ENCODE measurements around the gene DNAJC2.
"Not testable (repeated sequence)": the region's sequence is repeated elsewhere in the genome, so short reads cannot be mapped to it uniquely, and the experiment has no call there.

Gene DNAJC2

DNA sequence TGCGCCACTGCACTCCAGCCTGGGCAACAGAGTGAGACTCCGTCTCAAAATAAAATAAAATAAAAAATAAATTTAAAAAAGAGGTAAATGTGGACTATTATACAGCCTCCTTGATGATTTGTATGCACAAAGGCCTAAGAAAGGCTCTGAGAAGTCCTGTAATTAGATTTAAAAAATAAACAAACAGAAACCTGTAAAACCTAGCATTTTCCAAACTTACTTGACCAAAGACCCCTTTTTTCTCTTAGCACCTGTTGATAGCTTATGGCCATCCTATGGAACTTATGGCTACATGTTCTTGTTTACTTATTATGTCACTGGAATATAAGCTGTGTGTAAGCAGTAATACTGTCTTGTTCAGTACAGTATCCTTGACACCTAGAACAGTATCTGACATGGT lies 5.7 kb downstream of the DNAJC2 start:
- DNase-seq, result no peak

DNA sequence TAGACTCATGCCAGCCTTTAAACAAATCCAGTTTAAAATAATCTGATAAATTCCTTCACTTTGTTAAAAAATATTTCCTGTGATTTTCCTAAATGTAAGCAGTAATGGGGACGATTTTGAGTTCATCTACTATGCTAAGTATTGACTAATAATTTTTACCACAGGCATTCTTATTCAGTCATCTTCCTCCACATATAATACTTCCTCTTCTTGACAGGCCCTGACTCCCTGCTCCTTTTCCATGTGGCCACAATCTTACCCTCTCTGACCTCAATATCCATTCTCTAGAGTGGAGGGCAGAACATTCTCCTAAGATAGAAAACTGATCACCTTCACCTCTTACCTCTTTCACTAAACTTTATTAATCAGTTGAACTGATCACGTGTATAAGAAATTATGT lies 7.8 kb downstream of the DNAJC2 start:
- DNase-seq, result no peak

DNA sequence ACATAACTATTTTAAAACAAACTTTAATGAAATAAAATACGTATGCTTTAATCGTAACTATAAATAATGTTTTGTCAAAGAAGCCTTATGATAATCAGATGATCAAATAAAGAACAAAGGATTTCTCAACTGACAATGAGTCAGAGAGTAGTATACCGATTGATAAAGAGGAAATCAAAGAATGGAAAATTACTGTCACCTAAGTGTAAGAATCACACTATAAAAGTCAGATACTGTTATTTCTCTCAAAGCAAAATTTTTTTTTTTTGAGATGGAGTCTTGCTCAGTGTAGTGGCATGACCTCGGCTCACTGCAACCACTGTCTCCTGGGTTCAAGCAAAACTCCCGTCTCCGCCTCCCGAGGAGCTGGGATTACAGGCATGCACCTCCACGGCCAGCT lies 18.8 kb downstream of the DNAJC2 start:
- no peak for DNase-seq

DNA sequence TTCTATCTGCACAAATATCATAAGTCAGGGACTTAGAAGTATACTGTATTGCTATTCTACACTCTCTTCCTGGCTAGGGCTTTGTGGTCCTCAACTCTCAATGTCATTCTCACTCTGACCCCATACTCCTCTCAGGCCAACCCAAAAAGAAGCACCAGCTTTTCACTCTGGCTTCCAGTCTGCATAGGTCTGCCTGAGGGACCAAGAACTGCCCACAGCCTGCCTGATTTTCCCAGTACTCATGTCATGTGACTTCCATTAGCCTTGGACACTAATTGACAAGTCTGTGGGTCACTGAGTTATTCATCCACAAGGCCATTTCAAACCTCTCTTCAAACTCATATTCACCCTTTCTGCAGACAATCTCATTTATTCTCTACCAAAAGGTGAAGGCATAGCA lies 27.6 kb downstream of the DNAJC2 start:
- DNase-seq, result no peak

DNA sequence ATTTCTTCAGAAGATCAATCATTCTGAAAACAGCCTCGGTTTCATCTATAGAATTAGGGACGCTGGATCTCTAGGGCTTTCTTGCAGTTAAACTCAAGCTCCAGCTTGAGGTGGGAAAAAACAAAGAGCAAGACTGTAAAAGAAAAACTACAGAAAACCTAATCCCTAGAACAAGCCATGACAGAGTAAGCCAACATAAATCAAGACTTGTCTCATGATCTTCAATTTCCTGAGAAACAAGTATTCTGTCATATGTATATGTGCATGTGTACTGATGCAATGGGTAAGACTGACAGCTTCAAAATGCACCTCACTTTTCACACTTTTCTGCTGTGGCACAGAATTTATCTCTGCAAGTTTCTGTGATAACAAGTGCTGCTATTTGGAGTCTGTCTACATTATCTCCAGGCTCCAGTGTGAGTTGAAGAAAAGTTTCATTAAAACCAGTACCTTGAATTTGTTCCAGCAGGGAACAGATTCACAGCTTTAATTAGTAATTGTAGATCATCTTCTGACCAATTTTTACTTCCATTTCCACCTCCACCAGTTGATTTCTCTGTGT lies 28.1 kb downstream of the DNAJC2 start:
- DNase-seq, result no peak

DNA sequence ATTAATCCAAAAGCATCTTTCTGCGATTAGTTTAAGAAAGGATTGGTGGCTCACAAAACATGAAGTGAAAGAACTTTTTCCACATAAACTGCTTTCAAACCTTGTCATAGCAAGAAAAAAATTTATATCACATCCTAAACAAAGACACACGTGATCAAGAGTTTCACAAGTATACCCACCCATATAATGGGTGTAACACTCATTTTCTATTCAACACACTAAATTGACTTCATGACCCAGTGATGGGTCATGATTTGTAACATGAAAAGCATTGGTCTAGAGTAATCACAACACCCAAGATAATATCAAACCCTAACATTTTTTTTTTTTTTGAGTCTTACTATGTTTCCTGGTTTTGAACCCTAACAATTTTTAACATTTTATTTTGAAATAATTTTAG lies 29.7 kb downstream of the DNAJC2 start:
- no peak for DNase-seq

DNA sequence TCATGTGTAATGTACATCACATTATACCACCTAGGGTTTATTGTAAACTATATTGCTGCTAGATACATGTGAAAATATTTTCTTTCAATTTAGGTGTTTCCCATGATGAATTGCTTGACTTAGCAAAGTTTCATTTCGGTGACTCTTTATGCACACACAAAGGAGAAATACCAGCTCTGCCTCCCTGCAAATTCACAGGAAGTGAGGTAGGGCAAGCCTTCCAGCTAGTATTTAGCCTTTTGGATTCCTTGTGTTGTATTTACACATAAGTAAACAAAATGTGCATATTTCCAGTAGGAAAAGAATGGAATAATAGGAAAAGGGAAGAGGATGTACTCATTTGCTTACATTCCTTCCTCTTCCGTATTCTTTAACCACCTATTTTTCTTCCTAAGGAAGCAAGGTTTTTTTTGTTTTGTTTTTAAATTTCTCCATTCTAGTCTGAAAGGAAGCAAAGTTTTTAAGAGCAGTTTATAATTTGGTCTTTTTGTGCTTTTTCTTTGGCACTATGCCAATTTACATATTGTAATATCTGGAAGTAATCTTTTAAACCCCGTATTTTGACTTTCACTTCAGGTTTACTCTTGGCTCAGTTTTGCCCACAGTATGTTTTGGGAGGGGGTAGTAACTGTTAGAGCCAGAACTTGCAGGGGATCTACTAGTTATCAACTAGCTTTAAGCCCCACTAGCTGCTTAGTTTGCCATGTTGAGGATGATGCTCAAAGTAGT lies 36.9 kb downstream of the DNAJC2 start:
- DNase-seq, result no peak

DNA sequence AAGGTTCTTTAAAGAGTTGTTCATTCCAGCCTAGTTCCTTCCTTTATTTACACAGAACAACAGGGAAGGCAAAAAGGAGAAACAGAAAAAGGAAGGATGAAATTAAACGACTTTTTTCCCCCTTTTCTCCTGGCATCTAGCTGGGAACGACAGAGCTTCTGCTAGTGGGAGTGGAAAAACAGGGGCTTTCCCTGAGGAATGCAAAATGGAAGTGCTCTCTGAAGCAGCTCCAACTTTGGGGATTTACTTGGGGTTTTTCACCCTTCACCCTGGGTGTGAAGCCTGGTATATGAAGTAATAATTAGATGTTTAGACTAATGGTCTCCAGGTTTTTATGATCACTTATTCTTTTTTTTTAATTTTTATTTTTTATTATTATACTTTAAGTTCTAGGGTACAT lies 43.1 kb downstream of the DNAJC2 start:
- no peak for DNase-seq

DNA sequence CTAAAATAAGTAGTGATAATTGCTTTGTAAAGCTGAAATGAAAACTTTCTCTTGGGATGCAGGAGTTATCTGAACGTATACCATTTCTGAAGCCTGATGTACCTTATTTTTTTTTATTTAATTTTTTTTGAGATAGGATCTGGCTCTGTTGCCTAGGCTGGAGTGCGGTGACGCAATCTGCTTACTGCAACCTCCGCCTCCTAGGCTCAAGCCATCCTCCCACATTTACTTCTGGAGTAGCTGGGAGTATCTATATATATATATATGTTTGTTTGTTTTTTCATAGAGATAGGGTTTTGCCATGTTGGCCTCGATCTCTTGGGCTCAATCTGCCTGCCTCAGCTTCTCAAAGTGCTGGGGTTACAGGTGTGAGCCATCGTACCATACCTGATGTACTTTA lies 44.9 kb downstream of the DNAJC2 start:
- DNase-seq, result no peak

DNA sequence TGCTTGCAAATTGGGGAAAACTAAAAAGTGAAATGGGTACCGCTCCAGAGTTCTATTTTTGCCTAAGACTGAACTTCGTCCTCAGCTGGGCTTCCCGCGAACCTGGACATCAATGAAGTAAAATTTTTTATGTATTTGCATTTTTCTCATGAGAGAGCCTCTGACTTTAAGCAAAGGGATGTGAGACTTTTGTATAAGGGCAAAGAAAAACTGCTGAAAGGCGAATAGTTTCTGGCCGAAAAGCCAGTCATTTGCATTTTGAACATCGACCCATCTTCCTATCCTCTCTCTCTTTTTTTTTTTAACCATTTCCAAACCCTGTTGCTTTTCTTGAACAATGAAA lies 46.8 kb downstream of the DNAJC2 start:
- no peak for DNase-seq

DNA sequence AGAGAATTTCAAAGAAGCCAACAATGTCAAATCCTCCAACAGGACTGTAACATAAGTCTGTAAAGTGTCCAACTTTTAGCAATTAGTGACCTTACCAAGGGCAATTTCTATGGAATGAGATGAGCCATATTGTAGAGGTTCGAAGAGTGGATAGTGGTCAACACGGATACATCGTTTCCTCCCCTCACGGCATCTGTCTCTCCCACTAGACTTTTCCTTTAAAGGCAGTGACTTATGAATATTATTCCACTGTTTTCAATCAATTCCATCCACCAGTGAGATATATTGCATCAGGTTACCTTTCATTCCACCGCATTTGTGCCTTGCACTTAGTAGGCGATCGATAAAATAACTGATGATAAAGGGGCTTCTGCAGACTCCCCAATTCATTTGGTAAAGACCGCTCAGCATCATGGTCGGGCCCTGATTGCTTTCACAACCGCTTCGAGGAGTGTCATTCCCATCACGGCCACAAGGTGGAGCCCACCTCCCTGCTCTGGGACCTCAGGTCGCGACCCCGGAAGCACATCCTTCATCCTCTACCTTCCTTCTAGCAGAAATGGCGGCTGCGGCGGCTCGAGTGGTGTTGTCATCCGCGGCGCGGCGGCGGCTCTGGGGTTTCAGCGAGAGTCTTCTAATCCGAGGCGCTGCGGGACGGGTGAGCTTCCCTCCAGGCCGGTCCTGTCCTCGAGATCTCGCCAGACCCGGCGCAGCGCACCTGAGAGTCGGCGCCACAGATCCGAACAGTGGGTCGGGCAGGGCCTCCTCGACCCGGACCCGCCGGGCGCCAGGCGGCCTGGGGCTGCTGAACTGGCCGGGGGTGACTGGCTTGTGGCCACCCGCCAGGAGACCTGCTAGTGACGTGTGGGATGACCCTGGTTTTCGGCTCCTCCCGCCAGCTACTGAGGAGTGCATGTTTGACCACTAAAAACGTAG lies 47.4 kb downstream of the DNAJC2 start, which contains the start of gene PMPCB:
Gene PMPCB (plus strand): TSS at position 535 of the 936 bp plus-strand sequence. CDS start 25 bp downstream, at position 560.
- peak; percentile 66 for DNase-seq

DNA sequence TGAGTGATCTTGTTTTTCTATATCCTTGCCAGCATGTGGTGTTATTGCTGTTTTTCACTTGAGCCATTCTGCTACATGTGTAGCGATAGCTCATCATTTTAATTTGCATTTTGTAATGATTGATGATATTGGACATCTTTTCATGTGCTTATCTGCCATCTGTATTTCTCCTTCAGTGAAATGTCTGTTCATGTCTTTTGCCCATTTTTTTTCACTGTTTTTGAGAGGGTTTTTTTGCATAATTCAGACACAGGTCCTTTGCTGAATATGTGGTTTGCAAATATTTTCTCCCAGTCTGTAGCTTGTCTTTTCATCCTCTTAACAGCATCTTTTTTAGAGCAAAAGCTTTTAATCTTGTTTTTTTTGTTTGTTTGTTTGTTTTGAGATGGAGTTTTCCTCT lies 51.0 kb downstream of the DNAJC2 start:
- no peak for DNase-seq

DNA sequence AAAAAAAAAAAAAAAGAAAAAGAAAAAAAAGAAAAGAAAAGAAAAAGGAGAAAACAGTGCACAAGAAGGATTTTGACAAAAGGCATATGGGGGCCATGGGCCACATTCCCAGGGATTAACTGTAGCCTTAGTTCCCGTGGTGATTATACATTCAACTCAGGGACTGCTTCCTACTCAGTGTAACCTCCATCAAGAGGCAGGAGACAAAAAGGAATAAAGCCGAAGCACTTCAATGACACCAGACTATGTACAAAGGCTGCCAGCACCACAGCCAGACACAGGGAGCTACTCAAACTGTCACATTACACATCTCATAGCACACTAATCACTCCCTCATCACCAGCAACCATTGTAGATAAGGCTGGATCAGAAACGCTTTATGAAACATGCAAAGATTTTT lies 52.4 kb downstream of the DNAJC2 start:
- no peak for DNase-seq

DNA sequence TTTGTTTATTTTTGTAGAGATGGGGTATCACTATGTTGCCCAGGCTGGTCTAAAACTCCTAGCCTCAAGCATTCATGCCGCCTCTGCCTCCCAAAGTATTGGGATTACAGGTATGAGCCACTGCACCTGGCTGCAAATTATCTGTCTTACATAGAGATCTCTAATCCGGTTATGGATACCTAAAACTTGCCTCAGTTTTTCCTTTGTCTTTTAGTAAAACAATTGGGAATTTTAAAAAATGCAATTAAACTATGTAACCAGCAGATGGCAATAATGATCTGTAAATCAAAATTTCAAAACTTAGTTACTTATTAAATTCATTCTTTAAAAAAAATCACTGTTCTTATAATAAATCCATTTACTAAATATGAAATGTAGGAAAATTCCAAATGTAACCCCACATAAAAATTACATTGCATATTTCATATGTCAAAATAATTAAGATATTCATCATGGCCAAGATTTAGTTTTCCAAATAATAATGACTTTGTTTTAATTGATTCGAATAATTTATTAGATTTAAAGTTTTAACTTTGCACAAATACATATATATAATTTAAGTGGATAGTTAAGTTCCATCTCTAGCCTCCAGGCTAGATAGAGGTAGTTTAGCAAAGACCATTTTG lies 61.7 kb downstream of the DNAJC2 start:
- DNase-seq, result not testable (repeated sequence)

DNA sequence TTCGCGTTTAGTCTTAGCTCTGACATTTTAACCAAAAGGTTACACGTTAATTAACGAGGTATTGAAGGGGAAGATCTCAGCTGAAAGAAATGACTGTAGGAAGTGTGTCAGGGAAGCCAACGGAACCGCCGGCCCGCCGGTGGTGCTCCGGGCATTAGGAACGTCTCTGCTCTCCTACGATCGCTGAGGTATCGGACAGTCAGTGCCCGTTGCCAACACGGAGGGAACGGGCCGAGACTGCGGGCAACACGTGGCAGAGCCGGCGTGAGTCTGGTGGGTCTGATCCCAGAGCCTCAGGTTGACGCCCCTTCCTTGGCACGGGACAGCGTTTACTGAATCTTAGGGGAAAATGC lies 63.8 kb downstream of the DNAJC2 start:
- DNase-seq, result not testable (repeated sequence)

DNA sequence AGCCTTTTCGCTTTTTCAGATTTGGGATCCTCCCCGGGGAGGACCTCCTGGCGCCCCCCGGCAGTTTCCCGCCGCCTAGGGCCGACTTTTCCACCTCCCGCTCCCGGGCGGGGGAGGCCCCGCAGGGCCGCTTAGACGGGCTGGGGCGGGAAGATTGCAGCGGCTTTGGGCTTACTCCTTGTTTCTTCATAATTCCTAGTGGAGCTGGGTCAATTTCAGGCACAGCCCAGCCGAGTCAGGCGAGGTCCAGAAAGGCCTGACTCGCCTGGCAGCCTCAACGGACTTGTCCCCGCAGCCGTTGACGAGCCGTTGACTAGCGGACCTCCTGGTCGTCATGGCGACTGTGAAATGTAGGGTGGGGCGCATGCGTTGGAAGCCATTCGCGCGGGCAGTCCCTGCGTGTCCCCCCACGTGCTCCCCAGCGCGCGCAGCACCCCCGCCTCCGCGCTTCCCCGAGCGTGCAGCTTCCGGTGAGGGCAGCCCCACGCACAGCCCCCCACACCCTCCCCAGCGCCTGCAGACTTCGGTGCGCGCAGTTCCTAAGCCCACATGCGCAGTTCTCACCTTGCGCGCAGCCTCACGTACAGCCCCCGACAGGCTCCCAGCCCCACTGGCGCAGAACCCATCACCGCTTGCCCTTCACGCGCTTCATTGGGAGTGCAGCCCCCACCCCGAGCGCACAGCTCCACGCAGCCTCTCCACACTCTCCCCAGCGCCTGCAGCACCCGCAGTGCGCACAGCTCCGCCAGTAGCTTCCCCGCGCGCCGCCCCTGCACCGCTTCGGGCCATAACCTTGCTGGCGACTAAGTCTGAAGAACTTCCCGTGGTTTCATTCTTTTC lies 64.4 kb downstream of the DNAJC2 start:
- DNase-seq, result not testable (repeated sequence)

DNA sequence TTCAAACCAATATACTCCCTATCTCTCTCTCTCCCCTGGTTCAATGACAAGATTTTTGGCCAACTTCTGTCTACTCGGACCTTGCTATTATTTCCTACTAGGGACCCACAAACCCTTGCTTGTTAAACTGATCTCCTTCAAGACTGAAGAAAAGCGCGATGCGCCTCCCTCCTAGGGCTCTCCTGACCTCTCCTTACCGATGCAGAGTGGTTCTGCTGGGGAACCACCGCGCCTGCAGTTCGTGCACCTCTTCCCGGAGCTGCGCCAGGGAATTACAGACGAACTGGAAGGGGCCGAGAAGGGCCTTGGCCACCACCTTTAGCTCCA lies 65.0 kb downstream of the DNAJC2 start:
- DNase-seq, result not testable (repeated sequence)

DNA sequence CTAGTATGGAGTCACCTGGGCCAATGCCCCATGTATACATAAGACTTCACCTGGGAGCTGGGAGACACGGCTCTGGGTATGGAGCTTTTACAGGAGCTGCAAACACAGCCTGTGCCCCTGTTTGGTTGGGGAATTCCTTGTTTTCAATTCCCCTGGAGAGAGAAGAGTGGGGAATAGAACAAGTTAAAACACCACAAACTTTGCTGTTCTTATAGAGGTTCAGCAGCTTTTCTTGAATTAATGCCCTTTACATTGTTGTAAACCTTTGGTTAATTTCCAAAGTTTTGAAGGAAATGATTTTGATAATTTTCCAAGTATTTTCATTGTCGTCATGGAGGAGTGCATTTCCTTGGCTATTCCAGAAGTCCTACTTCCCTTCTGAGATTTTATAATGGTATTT lies 66.4 kb downstream of the DNAJC2 start:
- DNase-seq, result not testable (repeated sequence)

DNA sequence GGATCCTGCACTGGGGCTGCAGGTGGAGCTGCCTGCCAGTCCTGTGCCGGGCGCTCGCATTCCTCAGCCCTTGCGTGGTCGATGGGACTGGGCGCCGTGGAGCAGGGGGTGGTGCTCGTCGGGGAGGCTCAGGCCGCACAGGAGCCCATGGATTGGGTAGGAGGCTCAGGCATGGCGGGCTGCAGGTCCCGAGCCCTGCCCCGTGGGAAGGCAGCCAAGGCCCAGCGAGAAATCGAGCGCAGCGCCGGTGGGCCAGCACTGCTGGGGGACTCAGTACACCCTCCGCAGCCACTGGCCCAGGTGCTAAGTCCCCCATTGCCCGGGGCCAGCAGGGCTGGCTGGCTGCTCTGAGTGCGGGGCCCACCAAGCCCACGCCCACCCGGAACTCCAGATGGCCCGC lies 69.7 kb downstream of the DNAJC2 start:
- DNase-seq, result not testable (repeated sequence)

DNA sequence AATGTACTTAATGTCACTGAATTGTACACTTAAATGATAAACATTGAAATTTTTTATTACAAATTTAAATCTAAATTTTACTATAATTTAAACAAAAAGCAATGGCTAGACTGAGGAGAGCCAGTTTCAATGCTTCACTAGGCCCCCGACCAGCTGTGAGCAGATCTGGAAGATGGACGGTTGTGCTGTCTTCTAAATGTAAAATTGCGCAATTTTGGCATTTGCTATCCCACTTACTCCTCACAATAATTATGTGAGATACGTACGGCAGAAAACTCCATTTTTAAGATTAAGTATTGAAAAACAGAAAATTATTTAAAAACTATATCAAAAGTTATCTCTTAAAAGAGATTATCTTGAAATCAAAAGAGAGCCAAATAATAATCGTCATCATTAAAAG lies 71.2 kb downstream of the DNAJC2 start:
- DNase-seq, result not testable (repeated sequence)

DNA sequence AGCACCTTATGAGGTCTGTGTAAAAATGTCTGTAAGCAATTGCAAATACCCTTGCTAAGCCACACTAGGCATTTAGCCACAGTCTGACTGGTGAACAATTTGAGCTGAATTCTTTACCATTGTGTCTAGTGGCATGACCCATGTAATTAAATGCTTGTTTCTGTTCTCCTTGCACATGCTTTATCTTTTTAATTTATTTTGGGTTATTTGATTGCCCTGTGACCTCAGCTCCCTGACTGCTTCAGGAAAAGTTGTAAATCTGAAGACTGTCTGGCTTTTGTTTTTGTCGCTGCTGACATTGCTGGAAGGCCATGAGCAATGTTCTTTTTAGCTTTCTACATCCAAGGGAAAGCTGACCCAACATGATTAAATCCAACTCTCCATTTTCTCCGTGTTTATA lies 78.3 kb downstream of the DNAJC2 start:
- not testable (repeated sequence) for DNase-seq

DNA sequence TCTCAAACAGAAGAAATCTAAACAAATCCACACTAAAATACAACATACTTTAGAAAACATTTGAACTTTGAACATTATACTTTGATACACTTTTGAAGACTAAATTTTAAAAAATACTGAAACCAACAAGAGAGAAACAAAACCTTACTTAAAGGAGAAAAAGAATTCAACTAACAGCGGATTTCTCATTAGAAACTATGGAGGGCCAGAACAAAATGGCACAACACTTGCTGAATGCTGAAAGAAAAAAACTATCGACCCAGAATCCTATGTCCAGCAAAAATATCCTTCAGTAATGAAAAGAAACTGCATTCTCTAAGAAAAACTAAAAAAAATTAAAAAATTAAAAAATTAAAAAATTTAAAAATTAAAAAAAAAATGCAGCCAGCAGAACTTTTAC lies 80.5 kb downstream of the DNAJC2 start:
- DNase-seq, result not testable (repeated sequence)

Measured in NCI-H446 treated with DMSO at 0.1 percent for 48 hours (cell line).